ENCODE data around the gene RFNG. TPM values are rescaled to one million over a fixed set of nuclear protein-coding genes. Genes with fewer than 3 reads are reported as not detected.

The RFNG gene
- total RNA-seq, 1 donor from 2014 or later: 40.2 TPM

DNA sequence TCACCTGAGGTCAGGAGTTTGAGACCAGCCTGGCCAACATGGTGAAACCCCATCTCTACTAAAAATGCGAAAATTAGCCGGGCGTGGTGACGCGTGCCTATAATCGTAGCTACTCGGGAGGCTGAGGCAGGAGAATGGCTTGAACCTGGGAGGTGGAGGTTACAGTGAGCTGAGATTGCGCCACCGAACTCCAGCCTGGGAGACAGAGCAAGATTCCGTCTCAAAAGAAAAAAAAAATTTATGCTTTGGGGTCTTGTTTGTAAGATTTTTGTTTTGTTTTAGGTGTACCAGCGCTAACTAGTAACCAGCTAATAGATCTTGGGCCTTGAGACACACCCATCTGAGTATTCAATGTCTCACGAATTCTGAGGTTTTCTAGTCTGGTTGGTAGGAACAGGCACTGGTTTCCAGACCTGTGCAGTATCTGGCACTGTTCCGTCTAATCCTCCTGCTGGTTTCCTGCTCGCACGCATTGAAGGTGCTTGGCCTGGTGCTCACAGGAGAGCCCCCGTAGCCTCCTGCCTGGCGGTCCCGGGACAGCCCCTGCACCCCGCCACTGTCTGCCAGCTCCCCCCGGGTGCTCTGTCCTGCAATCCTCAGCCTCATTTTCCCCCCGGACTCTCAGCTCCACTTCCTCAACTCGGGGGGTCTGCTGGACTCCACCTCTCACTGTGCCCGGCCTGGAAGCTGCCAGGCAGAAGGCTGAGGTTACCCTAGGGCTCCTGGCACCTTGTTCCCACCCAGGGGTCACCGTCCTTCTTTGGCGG lies 24.6 kb upstream of the RFNG start:
- no peaks in the 10 kb centered on the region for H3K27me3 ChIP-seq (ENCODE audit: insufficient read depth, low read length)
- no peaks in the 10 kb centered on the region for H3K36me3 ChIP-seq (ENCODE audit: insufficient read depth, low read length)
- peaks cover 27% of the 10 kb centered on the region for H4K20me1 ChIP-seq (ENCODE audit: insufficient read depth, low read length)
- FAIRE-seq: no peak
- peaks cover 2% of the 10 kb centered on the region for H3K36me3 Mint-ChIP-seq (ENCODE audit: low read depth, unreplicated experiment)
- no peaks in the 10 kb centered on the region for H3K9me3 Mint-ChIP-seq (ENCODE audit: unreplicated experiment)
- H3K27me3 Mint-ChIP-seq (ENCODE audit: low read depth, unreplicated experiment): peaks cover 3% of the 10 kb centered on the region
- no peak overlapping the region for H3K4me2 ChIP-seq (ENCODE audit: low read length)
- H3K4me3 ChIP-seq (ENCODE audit: insufficient read depth, low read depth, low read length): no peak overlapping the region
- no peak overlapping the region for H3K9ac ChIP-seq (ENCODE audit: low read length)
- H3K4me1 Mint-ChIP-seq (ENCODE audit: low read depth, unreplicated experiment): no peaks in the 10 kb centered on the region
- no peaks in the 10 kb centered on the region for H3K4me1 ChIP-seq (ENCODE audit: insufficient read depth, low read length)
- H3K27ac ChIP-seq (ENCODE audit: low read depth, low read length): no peak overlapping the region
- TF ChIP-seq, protein P1, sequence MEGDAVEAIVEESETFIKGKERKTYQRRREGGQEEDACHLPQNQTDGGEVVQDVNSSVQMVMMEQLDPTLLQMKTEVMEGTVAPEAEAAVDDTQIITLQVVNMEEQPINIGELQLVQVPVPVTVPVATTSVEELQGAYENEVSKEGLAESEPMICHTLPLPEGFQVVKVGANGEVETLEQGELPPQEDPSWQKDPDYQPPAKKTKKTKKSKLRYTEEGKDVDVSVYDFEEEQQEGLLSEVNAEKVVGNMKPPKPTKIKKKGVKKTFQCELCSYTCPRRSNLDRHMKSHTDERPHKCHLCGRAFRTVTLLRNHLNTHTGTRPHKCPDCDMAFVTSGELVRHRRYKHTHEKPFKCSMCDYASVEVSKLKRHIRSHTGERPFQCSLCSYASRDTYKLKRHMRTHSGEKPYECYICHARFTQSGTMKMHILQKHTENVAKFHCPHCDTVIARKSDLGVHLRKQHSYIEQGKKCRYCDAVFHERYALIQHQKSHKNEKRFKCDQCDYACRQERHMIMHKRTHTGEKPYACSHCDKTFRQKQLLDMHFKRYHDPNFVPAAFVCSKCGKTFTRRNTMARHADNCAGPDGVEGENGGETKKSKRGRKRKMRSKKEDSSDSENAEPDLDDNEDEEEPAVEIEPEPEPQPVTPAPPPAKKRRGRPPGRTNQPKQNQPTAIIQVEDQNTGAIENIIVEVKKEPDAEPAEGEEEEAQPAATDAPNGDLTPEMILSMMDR (IDR thresholded peaks at IDR 0.05; ENCODE audit: insufficient read depth, low read depth, low read length): no peak
- no peak for TF ChIP-seq EZH2 (IDR thresholded peaks at IDR 0.05; ENCODE audit: insufficient read depth, low read length)
- H3K27ac Mint-ChIP-seq (ENCODE audit: unreplicated experiment): no peak overlapping the region
- H3K79me2 ChIP-seq (ENCODE audit: insufficient read depth, low read length): no peaks in the 10 kb centered on the region
- DNase-seq (ENCODE audit: low read depth): no peak
- H3K4me3 Mint-ChIP-seq (ENCODE audit: unreplicated experiment): no peak overlapping the region
- H2AFZ ChIP-seq (ENCODE audit: low read depth, low read length): no peak overlapping the region
- no peaks in the 10 kb centered on the region for H3K9me3 ChIP-seq (ENCODE audit: insufficient read depth, low read depth, low read length)

DNA sequence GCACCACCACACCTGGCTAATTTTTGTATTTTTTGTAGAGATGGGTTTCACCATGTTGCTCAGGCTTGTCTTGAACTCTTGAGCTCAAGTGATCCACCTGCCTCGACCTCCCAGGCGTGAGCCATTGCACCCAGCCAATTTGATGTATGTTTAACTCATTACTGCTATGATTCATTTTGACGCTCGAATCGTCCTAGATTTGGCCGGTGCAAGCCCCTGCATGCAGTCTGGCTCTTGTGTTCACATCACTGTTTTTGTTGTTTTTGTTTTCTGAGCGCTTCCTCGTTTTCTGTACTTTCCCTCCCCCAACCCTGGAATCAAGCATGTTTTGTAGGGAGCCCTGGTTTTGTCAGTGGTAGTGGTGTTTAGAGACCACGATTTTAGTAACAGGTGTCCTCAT lies 21.8 kb upstream of the RFNG start:
- DNase-seq (ENCODE audit: low read depth) (no peak), FAIRE-seq (no peak)
- Mint-ChIP-seq H3K27me3 (ENCODE audit: low read depth, unreplicated experiment) (peaks cover 3% of the 10 kb centered on the region), H3K9me3 (ENCODE audit: unreplicated experiment) (no peaks in the 10 kb centered on the region), H3K4me3 (ENCODE audit: unreplicated experiment) (no peak overlapping the region), H3K36me3 (ENCODE audit: low read depth, unreplicated experiment) (peaks cover 2% of the 10 kb centered on the region), H3K4me1 (ENCODE audit: low read depth, unreplicated experiment) (no peaks in the 10 kb centered on the region), H3K27ac (ENCODE audit: unreplicated experiment) (no peak overlapping the region)
- H2AFZ ChIP-seq (ENCODE audit: low read depth, low read length): no peak overlapping the region
- H3K36me3 ChIP-seq (ENCODE audit: insufficient read depth, low read length): no peaks in the 10 kb centered on the region
- H3K4me1 ChIP-seq (ENCODE audit: insufficient read depth, low read length): no peaks in the 10 kb centered on the region
- H4K20me1 ChIP-seq (ENCODE audit: insufficient read depth, low read length): peaks cover 6% of the 10 kb centered on the region
- no peak overlapping the region for H3K4me3 ChIP-seq (ENCODE audit: insufficient read depth, low read depth, low read length)
- H3K79me2 ChIP-seq (ENCODE audit: insufficient read depth, low read length): no peaks in the 10 kb centered on the region
- H3K9ac ChIP-seq (ENCODE audit: low read length): no peak overlapping the region
- no peak overlapping the region for H3K4me2 ChIP-seq (ENCODE audit: low read length)
- H3K27ac ChIP-seq (ENCODE audit: low read depth, low read length): no peak overlapping the region
- no peaks in the 10 kb centered on the region for H3K9me3 ChIP-seq (ENCODE audit: insufficient read depth, low read depth, low read length)
- TF ChIP-seq, protein P1 (IDR thresholded peaks at IDR 0.05; ENCODE audit: insufficient read depth, low read depth, low read length): no peak
- TF ChIP-seq EZH2 (IDR thresholded peaks at IDR 0.05; ENCODE audit: insufficient read depth, low read length): no peak
- no peaks in the 10 kb centered on the region for H3K27me3 ChIP-seq (ENCODE audit: insufficient read depth, low read length)

DNA sequence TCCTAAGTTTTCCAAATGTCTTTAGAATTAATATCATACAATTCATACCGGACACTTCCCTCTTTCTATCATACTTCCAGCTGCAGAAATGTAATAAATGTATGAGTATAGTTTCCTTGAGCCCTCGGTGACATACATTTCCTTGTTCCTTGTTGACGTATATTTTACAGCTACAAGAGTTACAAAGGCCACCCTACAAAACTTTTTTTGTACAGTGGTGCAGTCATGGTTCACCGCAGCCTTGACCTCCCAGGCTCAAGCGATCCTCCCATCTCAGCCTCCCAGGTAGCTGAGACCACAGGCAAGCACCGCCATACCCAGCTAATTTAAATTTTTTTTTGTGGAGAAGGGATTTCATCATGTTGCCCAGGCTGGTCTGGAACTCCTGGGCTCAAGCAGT lies 21.2 kb upstream of the RFNG start:
- no peaks in the 10 kb centered on the region for H3K79me2 ChIP-seq (ENCODE audit: insufficient read depth, low read length)
- H3K4me3 ChIP-seq (ENCODE audit: insufficient read depth, low read depth, low read length): no peak overlapping the region
- no peaks in the 10 kb centered on the region for H3K4me1 ChIP-seq (ENCODE audit: insufficient read depth, low read length)
- FAIRE-seq (no peak), DNase-seq (ENCODE audit: low read depth) (no peak)
- H3K9me3 ChIP-seq (ENCODE audit: insufficient read depth, low read depth, low read length): no peaks in the 10 kb centered on the region
- Mint-ChIP-seq H3K27me3 (ENCODE audit: low read depth, unreplicated experiment) (peaks cover 3% of the 10 kb centered on the region), H3K4me3 (ENCODE audit: unreplicated experiment) (no peak overlapping the region), H3K9me3 (ENCODE audit: unreplicated experiment) (no peaks in the 10 kb centered on the region), H3K36me3 (ENCODE audit: low read depth, unreplicated experiment) (no peaks in the 10 kb centered on the region), H3K4me1 (ENCODE audit: low read depth, unreplicated experiment) (no peaks in the 10 kb centered on the region), H3K27ac (ENCODE audit: unreplicated experiment) (no peak overlapping the region)
- TF ChIP-seq, protein P1 (IDR thresholded peaks at IDR 0.05; ENCODE audit: insufficient read depth, low read depth, low read length): no peak
- no peak for TF ChIP-seq EZH2 (IDR thresholded peaks at IDR 0.05; ENCODE audit: insufficient read depth, low read length)
- no peaks in the 10 kb centered on the region for H3K36me3 ChIP-seq (ENCODE audit: insufficient read depth, low read length)
- peaks cover 2% of the 10 kb centered on the region for H4K20me1 ChIP-seq (ENCODE audit: insufficient read depth, low read length)
- no peak overlapping the region for H3K27ac ChIP-seq (ENCODE audit: low read depth, low read length)
- no peak overlapping the region for H2AFZ ChIP-seq (ENCODE audit: low read depth, low read length)
- no peak overlapping the region for H3K4me2 ChIP-seq (ENCODE audit: low read length)
- H3K27me3 ChIP-seq (ENCODE audit: insufficient read depth, low read length): no peaks in the 10 kb centered on the region
- H3K9ac ChIP-seq (ENCODE audit: low read length): no peak overlapping the region
